ENCODE data around the gene NOVA2.

GRCh38 chr19:46000491-46001246, 27.0 kb upstream of the NOVA2 start:
- TF ChIP-seq, protein P1, sequence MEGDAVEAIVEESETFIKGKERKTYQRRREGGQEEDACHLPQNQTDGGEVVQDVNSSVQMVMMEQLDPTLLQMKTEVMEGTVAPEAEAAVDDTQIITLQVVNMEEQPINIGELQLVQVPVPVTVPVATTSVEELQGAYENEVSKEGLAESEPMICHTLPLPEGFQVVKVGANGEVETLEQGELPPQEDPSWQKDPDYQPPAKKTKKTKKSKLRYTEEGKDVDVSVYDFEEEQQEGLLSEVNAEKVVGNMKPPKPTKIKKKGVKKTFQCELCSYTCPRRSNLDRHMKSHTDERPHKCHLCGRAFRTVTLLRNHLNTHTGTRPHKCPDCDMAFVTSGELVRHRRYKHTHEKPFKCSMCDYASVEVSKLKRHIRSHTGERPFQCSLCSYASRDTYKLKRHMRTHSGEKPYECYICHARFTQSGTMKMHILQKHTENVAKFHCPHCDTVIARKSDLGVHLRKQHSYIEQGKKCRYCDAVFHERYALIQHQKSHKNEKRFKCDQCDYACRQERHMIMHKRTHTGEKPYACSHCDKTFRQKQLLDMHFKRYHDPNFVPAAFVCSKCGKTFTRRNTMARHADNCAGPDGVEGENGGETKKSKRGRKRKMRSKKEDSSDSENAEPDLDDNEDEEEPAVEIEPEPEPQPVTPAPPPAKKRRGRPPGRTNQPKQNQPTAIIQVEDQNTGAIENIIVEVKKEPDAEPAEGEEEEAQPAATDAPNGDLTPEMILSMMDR (IDR thresholded peaks at IDR 0.05), result no peak
- TF ChIP-seq EZH2 (IDR thresholded peaks at IDR 0.05; ENCODE audit: borderline replicate concordance, insufficient read depth, low read depth, low read length, poor library complexity, severe bottlenecking), result no peak

Measured in B cell (primary cell).